ENCODE measurements around the gene SUPT3H. TPM values are rescaled to one million over a fixed set of nuclear protein-coding genes. Genes with fewer than 3 reads are reported as not detected.
"Not testable (repeated sequence)": the region's sequence is repeated elsewhere in the genome, so short reads cannot be mapped to it uniquely, and the experiment has no call there.

SUPT3H gene
- total and polyA plus RNA-seq, 2 of the 13 experiments (the other 11 are each of a cell fraction or from before 2014, with no cell fraction given): 11.9 to 36.1 TPM

DNA sequence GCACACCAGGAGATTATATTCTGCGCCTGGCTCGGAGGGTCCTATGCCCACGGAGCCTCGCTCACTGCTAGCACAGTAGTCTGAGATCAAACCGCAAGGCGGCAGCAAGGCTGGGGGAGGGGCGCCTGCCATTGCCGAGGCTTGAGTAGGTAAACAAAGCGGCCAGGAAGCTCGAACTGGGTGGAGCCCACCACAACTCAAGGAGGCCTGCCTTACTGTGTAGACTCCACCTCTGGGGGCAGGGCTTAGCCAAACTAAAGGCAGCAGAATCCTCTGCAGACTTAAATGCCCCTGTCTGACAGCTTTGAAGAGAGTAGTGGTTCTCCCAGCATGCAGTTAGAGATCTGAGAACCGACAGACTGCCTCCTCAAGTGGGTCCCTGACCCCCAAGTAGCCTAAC is 477.4 kb downstream of the SUPT3H start:
- H3K27ac ChIP-seq (ENCODE audit: extremely low read length, insufficient read depth, low read length); DNase-seq (ENCODE audit: low spot score); FAIRE-seq; H3K27me3 ChIP-seq (ENCODE audit: control insufficient read depth in 1 of 2, insufficient read depth in 2 of 2, low read length in 2 of 2); H3K4me3 ChIP-seq (replicated peaks in 1 of 3; ENCODE audit: insufficient read depth in 1 of 3, low read depth in 2 of 3, low read length in 3 of 3); H3K4me2 ChIP-seq (ENCODE audit: low read depth, low read length); H3K4me1 ChIP-seq (ENCODE audit: insufficient read depth, low read length); CTCF ChIA-PET (ENCODE audit: low intra/inter-chr PET ratio, low total read pairs); intact Hi-C loops (cut with micrococcal nuclease; ENCODE audit: unreplicated experiment); H2AFZ ChIP-seq (ENCODE audit: low read length); H4K20me1 ChIP-seq (ENCODE audit: insufficient read depth, low read length); H3K9me3 ChIP-seq (ENCODE audit: low read length); H3K9ac ChIP-seq (ENCODE audit: insufficient read depth, low read depth, low read length); H3K36me3 ChIP-seq (replicated peaks in 1 of 2; ENCODE audit: control insufficient read depth in 1 of 2, insufficient read depth in 2 of 2, low read length in 2 of 2); POLR2A ChIA-PET; in situ Hi-C loops (cut with HindIII; ENCODE audit: extremely low pct_ligation_motif_present, low pct_unique_long_range_greater_than_20kb); H3K79me2 ChIP-seq (ENCODE audit: insufficient read depth, low read length); ATAC-seq; BruUV-seq (replicated peaks): not testable (repeated sequence)
- WGBS (ENCODE audit: low lambda C conversion rate): 86% methylated on average over 11 of the region's 11 CpGs

DNA sequence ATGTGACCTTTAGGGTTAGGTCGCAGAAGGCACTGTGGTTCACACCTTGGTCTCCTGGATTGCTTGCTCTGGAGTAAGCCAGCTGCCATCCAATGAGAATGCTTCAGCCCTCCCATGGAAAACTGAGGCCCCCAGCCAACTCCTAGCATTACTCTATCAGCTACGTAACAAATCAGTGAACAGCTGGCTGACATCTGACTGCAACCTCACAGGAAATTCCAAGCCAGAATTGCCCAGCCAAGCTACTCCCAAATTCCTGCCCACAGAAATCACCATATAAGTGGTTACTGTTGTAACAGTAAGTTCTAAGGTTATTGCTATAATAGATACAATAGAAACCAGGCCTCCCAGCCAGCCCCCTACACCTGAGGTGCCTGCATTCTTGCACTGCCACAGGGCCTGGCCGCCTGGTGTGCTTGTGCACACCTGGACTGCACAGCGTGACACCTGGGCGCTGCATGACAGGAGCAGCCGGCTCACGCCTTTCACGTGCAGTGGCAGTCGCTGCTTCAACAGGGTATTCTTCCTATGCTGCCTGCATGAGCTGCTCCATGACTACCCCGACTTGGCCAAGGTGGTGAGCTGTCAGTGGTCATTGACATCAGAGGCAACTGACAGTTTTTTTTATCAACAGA is 479.3 kb downstream of the SUPT3H start:
- Histone ChIP-seq H3K9me3 (ENCODE audit: low read length) (no peaks in the 10 kb centered on the region), H3K36me3 (replicated peaks in 1 of 2; ENCODE audit: control insufficient read depth in 1 of 2, insufficient read depth in 2 of 2, low read length in 2 of 2) (no peaks in the 10 kb centered on the region), H3K4me3 (replicated peaks in 1 of 3; ENCODE audit: insufficient read depth in 1 of 3, low read depth in 2 of 3, low read length in 3 of 3) (no peak overlapping the region), H3K27ac (ENCODE audit: extremely low read length, insufficient read depth, low read length) (no peak overlapping the region), H4K20me1 (ENCODE audit: insufficient read depth, low read length) (no peaks in the 10 kb centered on the region), H3K4me1 (ENCODE audit: insufficient read depth, low read length) (0 out of 2 replicates have a peak, but pooled peaks cover 4% of the 10 kb centered on the region), H3K27me3 (ENCODE audit: control insufficient read depth in 1 of 2, insufficient read depth in 2 of 2, low read length in 2 of 2) (no peaks in the 10 kb centered on the region), H3K79me2 (ENCODE audit: insufficient read depth, low read length) (no peaks in the 10 kb centered on the region), H2AFZ (ENCODE audit: low read length) (no peak overlapping the region), H3K9ac (ENCODE audit: insufficient read depth, low read depth, low read length) (no peak overlapping the region), H3K4me2 (ENCODE audit: low read depth, low read length) (no peak overlapping the region)
- ChIA-PET CTCF (ENCODE audit: low intra/inter-chr PET ratio, low total read pairs) (no interaction called here), POLR2A (no interaction called here)
- intact Hi-C loops (cut with micrococcal nuclease; ENCODE audit: unreplicated experiment): no loop called here
- no peak for TF ChIP-seq MBD4 (IDR thresholded peaks at IDR 0.05; ENCODE audit: borderline replicate concordance, low read length)
- no TSS peak for BruUV-seq (replicated peaks)
- ATAC-seq (no peak), FAIRE-seq (no peak), DNase-seq (ENCODE audit: low spot score) (no peak)
- in situ Hi-C loops (cut with HindIII; ENCODE audit: extremely low pct_ligation_motif_present, low pct_unique_long_range_greater_than_20kb): no loop called here
- 91% methylated on average over 10 of the region's 10 CpGs for WGBS (ENCODE audit: low lambda C conversion rate)

DNA sequence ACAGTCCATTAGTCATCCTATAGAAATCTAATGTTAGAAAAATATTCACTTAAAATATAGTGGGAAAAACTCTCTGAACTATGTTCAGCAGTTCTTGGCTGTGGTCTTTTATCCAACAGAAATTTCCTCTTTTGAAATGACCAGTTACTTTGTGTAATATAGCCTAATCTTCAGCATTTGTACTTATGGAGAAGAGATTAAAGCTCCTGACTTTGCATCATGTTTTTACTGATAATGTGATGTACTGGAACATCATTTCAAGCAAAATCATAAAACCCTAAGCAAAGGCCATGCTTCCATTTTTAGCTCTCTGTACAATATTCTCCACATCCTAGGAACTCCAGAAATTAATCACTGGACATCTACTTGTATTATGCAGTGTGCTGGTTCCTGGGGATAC is 480.4 kb downstream of the SUPT3H start:
- no TSS peak for BruUV-seq (replicated peaks)
- no peak overlapping the region for H2AFZ ChIP-seq (ENCODE audit: low read length)
- intact Hi-C loops (cut with micrococcal nuclease; ENCODE audit: unreplicated experiment): no loop called here
- H3K36me3 ChIP-seq (replicated peaks in 1 of 2; ENCODE audit: control insufficient read depth in 1 of 2, insufficient read depth in 2 of 2, low read length in 2 of 2): no peaks in the 10 kb centered on the region
- in situ Hi-C loops (cut with HindIII; ENCODE audit: extremely low pct_ligation_motif_present, low pct_unique_long_range_greater_than_20kb): no loop called here
- ChIA-PET POLR2A (interaction anchor here (1.2 kb wide), 1 partner anchor 18 kb away, joined by 3 read pairs; no protein-coding TSS in a partner anchor), CTCF (ENCODE audit: low intra/inter-chr PET ratio, low total read pairs) (no interaction called here)
- H3K9me3 ChIP-seq (ENCODE audit: low read length): no peaks in the 10 kb centered on the region
- DNase-seq (ENCODE audit: low spot score) (no peak), ATAC-seq (no peak), FAIRE-seq (no peak)
- H3K79me2 ChIP-seq (ENCODE audit: insufficient read depth, low read length): no peaks in the 10 kb centered on the region
- H4K20me1 ChIP-seq (ENCODE audit: insufficient read depth, low read length): no peaks in the 10 kb centered on the region
- H3K27ac ChIP-seq (ENCODE audit: extremely low read length, insufficient read depth, low read length): no peak overlapping the region
- 0 out of 2 replicates have a peak, but pooled peaks cover 4% of the 10 kb centered on the region for H3K4me1 ChIP-seq (ENCODE audit: insufficient read depth, low read length)
- no peak overlapping the region for H3K4me3 ChIP-seq (replicated peaks in 1 of 3; ENCODE audit: insufficient read depth in 1 of 3, low read depth in 2 of 3, low read length in 3 of 3)
- H3K9ac ChIP-seq (ENCODE audit: insufficient read depth, low read depth, low read length): no peak overlapping the region
- H3K27me3 ChIP-seq (ENCODE audit: control insufficient read depth in 1 of 2, insufficient read depth in 2 of 2, low read length in 2 of 2): no peaks in the 10 kb centered on the region
- H3K4me2 ChIP-seq (ENCODE audit: low read depth, low read length): no peak overlapping the region
- TF ChIP-seq REXO4 (CRISPR knock-in tag; IDR thresholded peaks at IDR 0.05; ENCODE audit: borderline replicate concordance) (no peak), HHEX (CRISPR knock-in tag; IDR thresholded peaks at IDR 0.05) (no peak), PTBP1 (IDR thresholded peaks at IDR 0.05; ENCODE audit: low read depth, low read length, poor library complexity, severe bottlenecking) (no peak), ZNF17 (CRISPR knock-in tag; IDR thresholded peaks at IDR 0.05) (no peak), PITX1 (CRISPR knock-in tag; IDR thresholded peaks at IDR 0.05) (no peak), FIP1L1 (IDR thresholded peaks at IDR 0.05; ENCODE audit: borderline replicate concordance, insufficient read depth, low read depth, low read length) (no peak), ZFYVE20 (CRISPR knock-in tag; IDR thresholded peaks at IDR 0.05; ENCODE audit: borderline replicate concordance, low read depth) (no peak), ZNF790 (CRISPR knock-in tag; IDR thresholded peaks at IDR 0.05; ENCODE audit: borderline replicate concordance) (no peak)
- TF ChIP-seq, protein P1, sequence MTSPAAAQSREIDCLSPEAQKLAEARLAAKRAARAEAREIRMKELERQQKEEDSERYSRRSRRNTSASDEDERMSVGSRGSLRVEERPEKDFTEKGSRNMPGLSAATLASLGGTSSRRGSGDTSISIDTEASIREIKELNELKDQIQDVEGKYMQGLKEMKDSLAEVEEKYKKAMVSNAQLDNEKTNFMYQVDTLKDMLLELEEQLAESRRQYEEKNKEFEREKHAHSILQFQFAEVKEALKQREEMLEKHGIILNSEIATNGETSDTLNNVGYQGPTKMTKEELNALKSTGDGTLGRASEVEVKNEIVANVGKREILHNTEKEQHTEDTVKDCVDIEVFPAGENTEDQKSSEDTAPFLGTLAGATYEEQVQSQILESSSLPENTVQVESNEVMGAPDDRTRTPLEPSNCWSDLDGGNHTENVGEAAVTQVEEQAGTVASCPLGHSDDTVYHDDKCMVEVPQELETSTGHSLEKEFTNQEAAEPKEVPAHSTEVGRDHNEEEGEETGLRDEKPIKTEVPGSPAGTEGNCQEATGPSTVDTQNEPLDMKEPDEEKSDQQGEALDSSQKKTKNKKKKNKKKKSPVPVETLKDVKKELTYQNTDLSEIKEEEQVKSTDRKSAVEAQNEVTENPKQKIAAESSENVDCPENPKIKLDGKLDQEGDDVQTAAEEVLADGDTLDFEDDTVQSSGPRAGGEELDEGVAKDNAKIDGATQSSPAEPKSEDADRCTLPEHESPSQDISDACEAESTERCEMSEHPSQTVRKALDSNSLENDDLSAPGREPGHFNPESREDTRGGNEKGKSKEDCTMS (CRISPR knock-in tag; conservative IDR thresholded peaks at IDR 0.05): no peak

All from HepG2 (cell line).